ENCODE data around the gene GEMIN8. TPM values are rescaled to one million over a fixed set of nuclear protein-coding genes. Genes with fewer than 3 reads are reported as not detected.

Gene GEMIN8
- polyA plus RNA-seq, 1 donor from 2014 or later: 26.1 TPM

DNA sequence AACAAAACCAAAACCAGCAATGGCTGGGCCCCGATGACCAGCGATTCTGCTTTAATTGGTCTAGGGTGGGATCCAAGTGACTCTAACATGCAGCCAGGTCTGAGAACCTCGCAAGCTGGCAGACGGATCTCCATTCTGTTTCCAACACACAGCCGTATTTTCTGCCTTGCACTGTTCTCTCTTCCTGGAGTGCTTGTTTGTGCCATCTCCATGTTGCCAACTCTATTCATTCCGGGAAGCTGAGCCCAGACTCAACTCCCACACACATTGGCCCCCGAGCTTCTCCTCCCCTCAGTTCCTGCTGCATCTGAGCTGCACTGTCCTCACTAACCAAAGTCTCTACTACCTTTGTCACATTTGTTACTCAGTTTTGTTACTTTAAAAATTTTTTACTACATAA is 35.6 kb downstream of the GEMIN8 start:
- no peaks in the 10 kb centered on the region for H3F3A ChIP-seq (ENCODE audit: insufficient read depth, low read length, poor library complexity, severe bottlenecking)
- no peak for TF ChIP-seq SMC3 (conservative IDR thresholded peaks at IDR 0.05; ENCODE audit: poor library complexity)
- TF ChIP-seq RAD21 (conservative IDR thresholded peaks at IDR 0.05): no peak
- no peak for TF ChIP-seq TAF1 (IDR thresholded peaks at IDR 0.05; ENCODE audit: low read depth)
- TF ChIP-seq, protein P1, sequence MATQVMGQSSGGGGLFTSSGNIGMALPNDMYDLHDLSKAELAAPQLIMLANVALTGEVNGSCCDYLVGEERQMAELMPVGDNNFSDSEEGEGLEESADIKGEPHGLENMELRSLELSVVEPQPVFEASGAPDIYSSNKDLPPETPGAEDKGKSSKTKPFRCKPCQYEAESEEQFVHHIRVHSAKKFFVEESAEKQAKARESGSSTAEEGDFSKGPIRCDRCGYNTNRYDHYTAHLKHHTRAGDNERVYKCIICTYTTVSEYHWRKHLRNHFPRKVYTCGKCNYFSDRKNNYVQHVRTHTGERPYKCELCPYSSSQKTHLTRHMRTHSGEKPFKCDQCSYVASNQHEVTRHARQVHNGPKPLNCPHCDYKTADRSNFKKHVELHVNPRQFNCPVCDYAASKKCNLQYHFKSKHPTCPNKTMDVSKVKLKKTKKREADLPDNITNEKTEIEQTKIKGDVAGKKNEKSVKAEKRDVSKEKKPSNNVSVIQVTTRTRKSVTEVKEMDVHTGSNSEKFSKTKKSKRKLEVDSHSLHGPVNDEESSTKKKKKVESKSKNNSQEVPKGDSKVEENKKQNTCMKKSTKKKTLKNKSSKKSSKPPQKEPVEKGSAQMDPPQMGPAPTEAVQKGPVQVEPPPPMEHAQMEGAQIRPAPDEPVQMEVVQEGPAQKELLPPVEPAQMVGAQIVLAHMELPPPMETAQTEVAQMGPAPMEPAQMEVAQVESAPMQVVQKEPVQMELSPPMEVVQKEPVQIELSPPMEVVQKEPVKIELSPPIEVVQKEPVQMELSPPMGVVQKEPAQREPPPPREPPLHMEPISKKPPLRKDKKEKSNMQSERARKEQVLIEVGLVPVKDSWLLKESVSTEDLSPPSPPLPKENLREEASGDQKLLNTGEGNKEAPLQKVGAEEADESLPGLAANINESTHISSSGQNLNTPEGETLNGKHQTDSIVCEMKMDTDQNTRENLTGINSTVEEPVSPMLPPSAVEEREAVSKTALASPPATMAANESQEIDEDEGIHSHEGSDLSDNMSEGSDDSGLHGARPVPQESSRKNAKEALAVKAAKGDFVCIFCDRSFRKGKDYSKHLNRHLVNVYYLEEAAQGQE (IDR thresholded peaks at IDR 0.05; ENCODE audit: borderline replicate concordance): no peak
- no peak for TF ChIP-seq EP300 (conservative IDR thresholded peaks at IDR 0.05; ENCODE audit: poor library complexity, severe bottlenecking)
- no peak for TF ChIP-seq MXI1 (conservative IDR thresholded peaks at IDR 0.05; ENCODE audit: poor library complexity, severe bottlenecking)
- no peak for TF ChIP-seq POLR2AphosphoS5 (IDR thresholded peaks at IDR 0.05)
- no peak for TF ChIP-seq EZH2 (IDR thresholded peaks at IDR 0.05; ENCODE audit: borderline replicate concordance, insufficient read depth, low read length, poor library complexity, severe bottlenecking)
- TF ChIP-seq CTCF (IDR thresholded peaks at IDR 0.05; ENCODE audit: poor library complexity, severe bottlenecking): no peak
- no peaks in the 10 kb centered on the region for H3K27me3 ChIP-seq (ENCODE audit: insufficient read depth, low read depth, low read length)
- no peak overlapping the region for H3K4me2 ChIP-seq (ENCODE audit: low read length)
- no peak overlapping the region for H3K9ac ChIP-seq (ENCODE audit: low read length)
- no peaks in the 10 kb centered on the region for H3K9me2 ChIP-seq (ENCODE audit: insufficient read depth, low read length)
- H2AFZ ChIP-seq (ENCODE audit: low read depth, low read length): no peak overlapping the region
- no peak overlapping the region for H3K4me3 ChIP-seq (ENCODE audit: low read length)
- no peaks in the 10 kb centered on the region for H3K36me3 ChIP-seq (ENCODE audit: insufficient read depth, low read length)
- no peaks in the 10 kb centered on the region for H3K9me3 ChIP-seq (ENCODE audit: low read length)
- H4K20me1 ChIP-seq (ENCODE audit: insufficient read depth): no peaks in the 10 kb centered on the region
- H3K79me2 ChIP-seq (replicated peaks; ENCODE audit: insufficient read depth, low read length): no peaks in the 10 kb centered on the region
- H3K27ac ChIP-seq (ENCODE audit: low read length): no peak overlapping the region

- no peaks in the 10 kb centered on the region for H3K9me2 ChIP-seq (ENCODE audit: insufficient read depth, low read length)
- H3K9me3 ChIP-seq (ENCODE audit: low read length): no peaks in the 10 kb centered on the region
- H3K27me3 ChIP-seq (ENCODE audit: insufficient read depth, low read depth, low read length): no peaks in the 10 kb centered on the region
- no peaks in the 10 kb centered on the region for H3F3A ChIP-seq (ENCODE audit: insufficient read depth, low read length, poor library complexity, severe bottlenecking)
- no peak overlapping the region for H3K4me3 ChIP-seq (ENCODE audit: low read length)
- no peaks in the 10 kb centered on the region for H4K20me1 ChIP-seq (ENCODE audit: insufficient read depth)
- no peak overlapping the region for H3K27ac ChIP-seq (ENCODE audit: low read length)
- TF ChIP-seq CTCF (IDR thresholded peaks at IDR 0.05; ENCODE audit: poor library complexity, severe bottlenecking) (no peak), POLR2AphosphoS5 (IDR thresholded peaks at IDR 0.05) (no peak), EZH2 (IDR thresholded peaks at IDR 0.05; ENCODE audit: borderline replicate concordance, insufficient read depth, low read length, poor library complexity, severe bottlenecking) (no peak), SMC3 (conservative IDR thresholded peaks at IDR 0.05; ENCODE audit: poor library complexity) (no peak), TAF1 (IDR thresholded peaks at IDR 0.05; ENCODE audit: low read depth) (no peak), EP300 (conservative IDR thresholded peaks at IDR 0.05; ENCODE audit: poor library complexity, severe bottlenecking) (no peak), MXI1 (conservative IDR thresholded peaks at IDR 0.05; ENCODE audit: poor library complexity, severe bottlenecking) (no peak), RAD21 (conservative IDR thresholded peaks at IDR 0.05) (no peak)
- TF ChIP-seq, protein P1 (IDR thresholded peaks at IDR 0.05; ENCODE audit: borderline replicate concordance): no peak
- H3K79me2 ChIP-seq (replicated peaks; ENCODE audit: insufficient read depth, low read length): no peaks in the 10 kb centered on the region
- no peak overlapping the region for H2AFZ ChIP-seq (ENCODE audit: low read depth, low read length)
- no peak overlapping the region for H3K4me2 ChIP-seq (ENCODE audit: low read length)
- H3K9ac ChIP-seq (ENCODE audit: low read length): no peak overlapping the region
- H3K36me3 ChIP-seq (ENCODE audit: insufficient read depth, low read length): no peaks in the 10 kb centered on the region
These were observed 39.4 kb downstream of the GEMIN8 start for GRCh38 chrX:13990126-13990800.
